GM12878 (cell line): ENCODE measurements around the gene PRKCZ. TPM values are rescaled to one million over a fixed set of nuclear protein-coding genes. Genes with fewer than 3 reads are reported as not detected.
"Not testable (repeated sequence)": the region's sequence is repeated elsewhere in the genome, so short reads cannot be mapped to it uniquely, and the experiment has no call there.

Experiments used
- ATAC-seq: fragments of 200-7000 bp; cut with Tn5 transposase; 3 replicates; pipeline ENCODE4 v1.9.1; 2020; ENCODE audit warnings: mild to moderate bottlenecking, moderate library complexity
- BruUV-seq: library from RNA; stranded (reverse); fragments of 400-500 nt; replicated peaks from 2 replicates; lab custom pipeline; 2021; lab: Mats Ljungman, UMichigan
- CTCF ChIA-PET: fragments of 300-600 bp; sonication (Branson Sonifier 250); formaldehyde crosslinking; extraction: SDS; loops from one replicate; lab custom pipeline; 2021; ENCODE audit warnings: inconsistent platforms; lab: Yijun Ruan, JAX
- POLR2A ChIA-PET: fragments of 350-600 bp; formaldehyde crosslinking; extraction: SDS; loops from one replicate; lab custom pipeline; 2021; ENCODE audit warnings: inconsistent platforms; lab: Charles Lee
- RAD21 ChIA-PET: fragments of 300-600 bp; sonication (Branson Sonifier 250); formaldehyde crosslinking; loops from one replicate; lab custom pipeline; 2023; ENCODE audit warnings: antibody characterized with exemption; ENCODE audit not compliant: unreplicated experiment; lab: Charles Lee
- SMC1A ChIA-PET: fragments of 300-600 bp; sonication (Branson Sonifier 250); formaldehyde crosslinking; loops from one replicate; lab custom pipeline; 2023; ENCODE audit not compliant: unreplicated experiment, uncharacterized antibody; lab: Charles Lee
- DNase-seq: peaks from one replicate; pipeline ENCODE4 v3.0.0-alpha.2; 2011; ENCODE audit warnings: low read depth, low spot score
- FAIRE-seq: peaks from 3 replicates; lab custom pipeline; 2011; peaks lifted over from hg19 to GRCh38; lab: Jason Lieb, UNC
- H2AFZ ChIP-seq: 2 replicates; pipeline ENCODE4 v1.6.0; 2011; ENCODE audit warnings: low read depth, low read length, control low read depth; ENCODE audit not compliant: control insufficient read depth
- H3K27ac ChIP-seq: 2 replicates; pipeline ENCODE4 v1.5.1; 2011; ENCODE audit warnings: control low read depth; ENCODE audit not compliant: control insufficient read depth, insufficient read depth
- H3K27me3 ChIP-seq, 2 experiments: replicated peaks in 1 of 2; 2 replicates each; pipeline versions ENCODE4 v1.6.0 to v1.6.1; 2011; ENCODE audit warnings: low read length in 1 of 2; ENCODE audit not compliant: control insufficient read depth in 2 of 2, insufficient read depth in 2 of 2
- H3K36me3 ChIP-seq, 2 experiments: 2 replicates each; pipeline ENCODE4 v1.5.1; 2011; ENCODE audit warnings: low read length in 1 of 2; ENCODE audit not compliant: control insufficient read depth in 2 of 2, insufficient read depth in 2 of 2
- H3K4me1 ChIP-seq: 2 replicates; pipeline ENCODE4 v1.6.1; 2011; ENCODE audit warnings: mild to moderate bottlenecking, low read length, moderate library complexity, mixed read lengths; ENCODE audit not compliant: control insufficient read depth, insufficient read depth
- H3K4me2 ChIP-seq: 2 replicates; pipeline ENCODE4 v1.6.0; 2011; ENCODE audit warnings: control low read depth; ENCODE audit not compliant: control insufficient read depth, insufficient read depth
- H3K4me3 ChIP-seq: fragments of 200-600 bp; sonication (generic); 2 replicates; pipeline ENCODE4 v1.5.1; 2016
- H3K79me2 ChIP-seq: 2 replicates; pipeline ENCODE4 v1.6.0; 2011; ENCODE audit warnings: low read length; ENCODE audit not compliant: control insufficient read depth, insufficient read depth
- H3K9ac ChIP-seq: 2 replicates; pipeline ENCODE4 v1.8.0; 2011; ENCODE audit warnings: low read length, control low read depth, mixed read lengths; ENCODE audit not compliant: control insufficient read depth, insufficient read depth
- H3K9me3 ChIP-seq: replicated peaks from 3 replicates; pipeline ENCODE4 v1.5.1; 2011; ENCODE audit warnings: mild to moderate bottlenecking, low read length; ENCODE audit not compliant: control insufficient read depth, insufficient read depth
- H4K20me1 ChIP-seq: 2 replicates; pipeline ENCODE4 v1.6.0; 2011; ENCODE audit not compliant: control insufficient read depth, insufficient read depth
- CHD4 ChIP-seq: fragments of 200-600 bp; sonication (generic); IDR thresholded peaks from 2 replicates; pipeline ENCODE4 v1.6.1; 2016; ENCODE audit warnings: mild to moderate bottlenecking
- ETV6 ChIP-seq, 2 experiments: fragments of 450-650 bp in 1 of 2; IDR thresholded peaks in 1 of 2; conservative IDR thresholded peaks in 1 of 2; 2 replicates each; pipeline ENCODE4 v1.6.1; 2014; ENCODE audit warnings: antibody characterized with exemption in 1 of 2, borderline replicate concordance in 1 of 2, low read depth in 1 of 2, mild to moderate bottlenecking in 1 of 2, moderate library complexity in 1 of 2
- WGBS: methylation state at CpG from one replicate; pipeline ENCODE4 v1.1.6; 2016; ENCODE audit warnings: low lambda C conversion rate; ENCODE audit not compliant: insufficient replicate concordance, insufficient coverage; ENCODE audit errors: missing lambda C conversion rate; 5-methylcytosine and 5-hydroxymethylcytosine counted together
- in situ Hi-C: fragments of 300-500 bp; cut with MboI; formaldehyde crosslinking; loops from 9 replicates; pipeline ENCODE4 v1.14.3; 2018; ENCODE audit warnings: mixed read lengths
- intact Hi-C: fragments of 100-400 bp; cut with micrococcal nuclease; formaldehyde crosslinking; loops from one replicate; pipeline ENCODE4 v1.14.2; 2022; ENCODE audit not compliant: unreplicated experiment
- polyA plus RNA-seq, 11 experiments: library from polyadenylated mRNA; depleted of rRNA in 4 of 11; unstranded in 6 of 11; stranded (reverse) in 5 of 11; fragments of >200 nt; fragmentation: Nextera tagmentation in 4 of 11; fragmentation: Illumina TruSeq in 1 of 11; extraction: Ambion mirVana in 4 of 11; extraction: Trizol in 1 of 11; gene quantifications; 1 replicate in 1 of 11; 2 replicates in 10 of 11; pipeline versions ENCODE4 v1.2.1 to v1.2.3, GENCODE V29; 2011 to 2016; ENCODE audit warnings: inconsistent platforms in 2 of 11, missing spikeins in 2 of 11, low read depth in 1 of 11
- total RNA-seq, 4 experiments: library from RNA; depleted of rRNA in 3 of 4; stranded (reverse); fragments of >200 nt in 3 of 4; fragmentation: Illumina TruSeq in 1 of 4; extraction: Trizol in 1 of 4; gene quantifications; 2 replicates each; pipeline versions ENCODE4 v1.2.1 to v1.2.3, GENCODE V29; 2013 to 2021
- TF ChIP-seq, protein P1 (sequence below): fragments of 450-650 bp; formaldehyde crosslinking; IDR thresholded peaks from 2 replicates; pipeline ENCODE4 v1.5.0; 2022; ENCODE audit warnings: mild to moderate bottlenecking, missing genetic modification characterization

The PRKCZ gene
- total and polyA plus RNA-seq, 10 of the 15 experiments (the other 5 are each of a cell fraction or from before 2014, with no cell fraction given): 0.05 to 1.9 (median 0.64) TPM; not detected in 1

DNA sequence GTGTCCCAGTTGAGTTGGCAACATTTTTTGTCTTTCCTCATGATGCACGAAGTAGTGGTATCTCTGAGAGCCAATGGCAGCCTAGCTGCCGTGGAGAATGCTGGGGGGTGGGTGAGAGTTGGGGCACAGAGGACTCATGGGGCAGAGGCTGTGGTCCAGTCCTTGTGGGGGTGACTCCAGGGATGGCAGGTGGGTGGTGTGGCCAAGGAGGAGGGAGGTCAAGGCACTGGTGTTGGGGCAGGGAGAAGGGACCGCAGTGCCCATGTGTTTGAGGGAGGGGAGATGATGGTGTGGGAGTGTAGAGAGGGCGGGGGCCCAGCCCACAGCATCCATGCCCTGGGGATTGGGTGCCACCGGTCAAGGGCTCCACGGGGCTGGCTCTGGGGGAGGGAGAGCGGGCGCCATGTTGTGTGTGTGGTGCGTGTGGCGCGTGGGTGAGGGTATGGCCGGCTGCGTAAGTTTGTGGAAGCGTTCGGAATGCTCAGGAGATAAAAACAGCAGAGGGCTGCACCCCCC lies 63.5 kb downstream of the PRKCZ start (continued):
- TF ChIP-seq, protein P1, sequence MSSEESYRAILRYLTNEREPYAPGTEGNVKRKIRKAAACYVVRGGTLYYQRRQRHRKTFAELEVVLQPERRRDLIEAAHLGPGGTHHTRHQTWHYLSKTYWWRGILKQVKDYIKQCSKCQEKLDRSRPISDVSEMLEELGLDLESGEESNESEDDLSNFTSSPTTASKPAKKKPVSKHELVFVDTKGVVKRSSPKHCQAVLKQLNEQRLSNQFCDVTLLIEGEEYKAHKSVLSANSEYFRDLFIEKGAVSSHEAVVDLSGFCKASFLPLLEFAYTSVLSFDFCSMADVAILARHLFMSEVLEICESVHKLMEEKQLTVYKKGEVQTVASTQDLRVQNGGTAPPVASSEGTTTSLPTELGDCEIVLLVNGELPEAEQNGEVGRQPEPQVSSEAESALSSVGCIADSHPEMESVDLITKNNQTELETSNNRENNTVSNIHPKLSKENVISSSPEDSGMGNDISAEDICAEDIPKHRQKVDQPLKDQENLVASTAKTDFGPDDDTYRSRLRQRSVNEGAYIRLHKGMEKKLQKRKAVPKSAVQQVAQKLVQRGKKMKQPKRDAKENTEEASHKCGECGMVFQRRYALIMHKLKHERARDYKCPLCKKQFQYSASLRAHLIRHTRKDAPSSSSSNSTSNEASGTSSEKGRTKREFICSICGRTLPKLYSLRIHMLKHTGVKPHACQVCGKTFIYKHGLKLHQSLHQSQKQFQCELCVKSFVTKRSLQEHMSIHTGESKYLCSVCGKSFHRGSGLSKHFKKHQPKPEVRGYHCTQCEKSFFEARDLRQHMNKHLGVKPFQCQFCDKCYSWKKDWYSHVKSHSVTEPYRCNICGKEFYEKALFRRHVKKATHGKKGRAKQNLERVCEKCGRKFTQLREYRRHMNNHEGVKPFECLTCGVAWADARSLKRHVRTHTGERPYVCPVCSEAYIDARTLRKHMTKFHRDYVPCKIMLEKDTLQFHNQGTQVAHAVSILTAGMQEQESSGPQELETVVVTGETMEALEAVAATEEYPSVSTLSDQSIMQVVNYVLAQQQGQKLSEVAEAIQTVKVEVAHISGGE (CRISPR knock-in tag): no peak
- TF ChIP-seq ETV6 (conservative IDR thresholded peaks at IDR 0.05 in 1 of 2, IDR thresholded peaks at IDR 0.05 in 1 of 2; ENCODE audit: borderline replicate concordance in 1 of 2, low read depth in 1 of 2): no peak
- TF ChIP-seq CHD4: no peak
- TF ChIP-seq, all 136 proteins: peak for 0

DNA sequence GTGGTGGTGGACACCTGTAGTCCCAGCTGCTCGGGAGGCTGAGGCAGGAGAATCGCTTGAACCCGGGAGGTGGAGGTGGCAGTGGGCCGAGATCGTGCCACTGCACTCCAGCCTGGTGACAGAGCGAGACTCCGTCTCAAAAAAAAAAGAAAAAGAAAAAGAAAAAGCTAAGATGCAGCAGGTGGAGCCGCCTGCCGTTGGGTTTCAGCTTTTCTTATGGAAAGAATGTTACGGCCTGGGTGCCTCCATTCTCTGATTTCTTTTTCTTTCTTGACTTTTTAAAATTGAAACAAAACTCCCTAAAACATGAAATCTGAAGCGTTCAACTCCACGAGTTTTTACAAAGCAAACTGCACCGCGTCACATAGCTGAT lies 64.4 kb downstream of the PRKCZ start:
- H3K79me2 ChIP-seq, SMC1A ChIA-PET, intact Hi-C loops, H3K4me3 ChIP-seq, H3K27me3 ChIP-seq, in situ Hi-C loops, H4K20me1 ChIP-seq, H3K4me2 ChIP-seq, H3K9me3 ChIP-seq, FAIRE-seq, ATAC-seq, H3K9ac ChIP-seq, H2AFZ ChIP-seq, H3K27ac ChIP-seq, RAD21 ChIA-PET, DNase-seq, H3K4me1 ChIP-seq, H3K36me3 ChIP-seq, BruUV-seq: not testable (repeated sequence)
- WGBS: 88% methylated on average over 12 of the region's 14 CpGs
- ChIA-PET POLR2A (interaction anchor here (0.5 kb wide), 1 partner anchor 144 kb away, joined by 3 read pairs; no protein-coding TSS in a partner anchor), CTCF (interaction anchor here (1.3 kb wide), 1 partner anchor 16 kb away, joined by 3 read pairs; no protein-coding TSS in a partner anchor)
